Mammary epithelial cell (primary cell): ENCODE data around the gene HID1.
A peak's percentile ranks its signal among the peaks of the same experiment; 100 is the strongest.

Experiments
- EZH2 ChIP-seq: IDR thresholded peaks from 2 replicates; pipeline ENCODE4 v1.6.1; 2012; ENCODE audit warnings: low read length, inconsistent platforms, borderline replicate concordance
- TF ChIP-seq, protein P1 (sequence below), 2 donors: IDR thresholded peaks in 1 of 2; conservative IDR thresholded peaks in 1 of 2; 2 replicates each; pipeline ENCODE4 v1.5.1; 2011 to 2012; ENCODE audit warnings: inconsistent platforms in 2 of 2, low read length in 2 of 2, mild to moderate bottlenecking in 2 of 2, control low read depth in 1 of 2, low read depth in 1 of 2; ENCODE audit not compliant: insufficient read depth in 1 of 2; ENCODE audit errors: extremely low read depth in 1 of 2

DNA sequence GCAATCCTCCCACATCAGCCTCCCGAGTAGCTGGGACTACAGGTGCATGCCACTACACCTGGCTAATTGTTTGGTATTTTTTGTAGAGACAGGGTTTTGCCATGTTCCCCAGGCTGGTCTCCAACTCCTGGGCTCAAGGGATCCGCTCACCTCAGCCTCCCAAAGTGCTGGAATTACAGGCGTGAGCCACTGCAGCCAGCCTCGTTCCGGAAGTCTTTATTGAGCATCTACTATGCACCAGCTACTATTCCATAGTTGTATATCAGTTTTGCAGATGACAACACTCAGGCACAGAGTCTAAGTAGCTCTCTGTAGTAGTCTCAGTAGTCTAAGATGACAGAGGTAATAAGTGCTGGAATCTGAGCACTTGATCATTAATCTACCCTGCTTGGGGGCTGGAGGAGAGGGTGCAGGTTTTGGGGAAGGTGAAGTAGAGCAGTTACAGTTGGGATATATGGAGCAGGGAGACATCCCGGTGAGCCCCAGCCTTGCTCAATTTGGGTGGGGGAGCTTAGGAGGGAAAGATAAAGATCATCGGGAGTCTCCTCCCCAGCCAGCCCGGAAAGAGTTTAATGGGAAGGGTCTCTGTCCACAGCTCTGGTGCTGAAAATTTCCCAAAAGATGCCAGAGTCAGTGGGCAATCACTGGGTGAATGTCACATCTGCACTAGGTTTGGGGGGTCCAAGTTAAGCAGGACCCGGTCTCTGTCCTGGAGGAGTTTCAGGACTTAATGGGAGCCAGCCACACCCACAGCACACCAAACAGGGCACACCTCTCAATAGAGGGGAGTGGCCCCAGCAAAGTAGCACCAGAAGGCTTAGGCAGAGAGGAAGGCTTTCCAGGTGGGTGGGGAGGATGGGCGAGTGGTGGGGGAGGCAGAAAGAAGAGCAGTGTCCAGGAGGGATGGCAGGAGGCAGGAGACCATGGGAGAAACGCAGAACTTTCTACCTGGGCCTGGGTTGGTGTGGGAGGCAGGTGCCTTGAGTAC lies 35.2 kb downstream of the HID1 start:
- TF ChIP-seq, protein P1, sequence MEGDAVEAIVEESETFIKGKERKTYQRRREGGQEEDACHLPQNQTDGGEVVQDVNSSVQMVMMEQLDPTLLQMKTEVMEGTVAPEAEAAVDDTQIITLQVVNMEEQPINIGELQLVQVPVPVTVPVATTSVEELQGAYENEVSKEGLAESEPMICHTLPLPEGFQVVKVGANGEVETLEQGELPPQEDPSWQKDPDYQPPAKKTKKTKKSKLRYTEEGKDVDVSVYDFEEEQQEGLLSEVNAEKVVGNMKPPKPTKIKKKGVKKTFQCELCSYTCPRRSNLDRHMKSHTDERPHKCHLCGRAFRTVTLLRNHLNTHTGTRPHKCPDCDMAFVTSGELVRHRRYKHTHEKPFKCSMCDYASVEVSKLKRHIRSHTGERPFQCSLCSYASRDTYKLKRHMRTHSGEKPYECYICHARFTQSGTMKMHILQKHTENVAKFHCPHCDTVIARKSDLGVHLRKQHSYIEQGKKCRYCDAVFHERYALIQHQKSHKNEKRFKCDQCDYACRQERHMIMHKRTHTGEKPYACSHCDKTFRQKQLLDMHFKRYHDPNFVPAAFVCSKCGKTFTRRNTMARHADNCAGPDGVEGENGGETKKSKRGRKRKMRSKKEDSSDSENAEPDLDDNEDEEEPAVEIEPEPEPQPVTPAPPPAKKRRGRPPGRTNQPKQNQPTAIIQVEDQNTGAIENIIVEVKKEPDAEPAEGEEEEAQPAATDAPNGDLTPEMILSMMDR (conservative IDR thresholded peaks at IDR 0.05 in 1 of 2, IDR thresholded peaks at IDR 0.05 in 1 of 2; ENCODE audit: extremely low read depth in 1 of 2, insufficient read depth in 1 of 2, low read depth in 1 of 2, low read length in 2 of 2): no peak
- peak; percentile 61 for TF ChIP-seq EZH2
